Lung (tissue), 12 donors: ENCODE data around the gene RALB. TPM values are rescaled to one million over a fixed set of nuclear protein-coding genes. Genes with fewer than 3 reads are reported as not detected.

Experiments used
- ATAC-seq: fragments of 200-7000 bp; cut with Tn5 transposase; one replicate; pipeline ENCODE4 v1.9.1; 2020; ENCODE audit warnings: moderate number of reproducible peaks; ENCODE audit not compliant: insufficient read depth, low FRiP score
- DNase-seq, 3 donors: peaks; one replicate each; pipeline ENCODE4 v3.0.0-alpha.2; 2013 to 2017
- H3K27ac ChIP-seq, 2 donors: one replicate each; pipeline ENCODE4 v1.5.1; 2013; ENCODE audit warnings: mild to moderate bottlenecking in 2 of 2, moderate library complexity in 2 of 2, control low read depth in 1 of 2, inconsistent platforms in 1 of 2, low read depth in 1 of 2, low read length in 1 of 2
- H3K27me3 ChIP-seq, 3 donors: one replicate each; pipeline ENCODE4 v1.5.1; 2013; ENCODE audit warnings: low read length in 2 of 3; ENCODE audit not compliant: control insufficient read depth in 3 of 3, insufficient read depth in 3 of 3
- H3K36me3 ChIP-seq, 4 donors: one replicate each; pipeline ENCODE4 v1.5.1; 2013; ENCODE audit warnings: low read length in 4 of 4, mild to moderate bottlenecking in 1 of 4, moderate library complexity in 1 of 4; ENCODE audit not compliant: control insufficient read depth in 4 of 4, insufficient read depth in 4 of 4
- H3K4me1 ChIP-seq, 5 donors: one replicate each; pipeline ENCODE4 v1.5.1; 2013; ENCODE audit warnings: low read length in 5 of 5, mild to moderate bottlenecking in 2 of 5, moderate library complexity in 1 of 5; ENCODE audit not compliant: control insufficient read depth in 5 of 5, insufficient read depth in 5 of 5
- H3K4me3 ChIP-seq: one replicate; pipeline ENCODE4 v1.5.1; 2013; ENCODE audit warnings: mild to moderate bottlenecking, control low read depth, moderate library complexity
- H3K9ac ChIP-seq, 2 donors: one replicate each; pipeline ENCODE4 v1.5.1; 2013; ENCODE audit warnings: low read length in 2 of 2, control low read depth in 1 of 2; ENCODE audit not compliant: insufficient read depth in 1 of 2
- H3K9me3 ChIP-seq, 4 donors: one replicate each; pipeline ENCODE4 v1.5.1; 2013; ENCODE audit warnings: low read length in 3 of 4, mild to moderate bottlenecking in 1 of 4, moderate library complexity in 1 of 4; ENCODE audit not compliant: control insufficient read depth in 4 of 4, insufficient read depth in 3 of 4
- CTCF ChIP-seq: IDR thresholded peaks from 2 replicates; pipeline ENCODE4 v1.5.1; 2012; ENCODE audit warnings: mild to moderate bottlenecking; ENCODE audit errors: control extremely low read depth, extremely low read depth
- WGBS, 2 donors: extraction: QIAGEN DNeasy Blood & Tissue Kit; methylation state at CpG; one replicate each; pipeline ENCODE4 v1.1.7; 2013; 5-methylcytosine and 5-hydroxymethylcytosine counted together
- polyA plus RNA-seq, 2 donors: library from polyadenylated mRNA; stranded (reverse); fragments of 200-250 nt; gene quantifications; one replicate each; pipeline ENCODE4 v1.2.1, GENCODE V29; 2013
- total RNA-seq, 2 donors: library from RNA; depleted of rRNA in 1 of 2; stranded (reverse); fragments of >200 nt in 1 of 2; gene quantifications; one replicate each; pipeline ENCODE4 v1.2.1, GENCODE V29; 2014 to 2021
- donor health status: control.
- donor health status: control.
- donor health status: Bipolar disorder and iron deficiency.
- donor health status: healthy.
- donor health status: DM: yes; HTN: yes; CAD: no.

The RALB gene
- total and polyA plus RNA-seq, 4 donors: 34.6 to 111 (median 77.1) TPM

GRCh38 chr2:120303177-120303576, 50.5 kb downstream of the RALB start:
- Histone ChIP-seq H3K4me1 (no peaks in the 10 kb centered on the region), H3K27me3 (no peaks in the 10 kb centered on the region), H3K27ac (no peak overlapping the region), H3K9ac (no peak overlapping the region), H3K36me3 (peaks cover 0 to 33% (median 7%) of the 10 kb centered on the region in 4 donors), H3K9me3 (no peaks in the 10 kb centered on the region), H3K4me3 (no peak overlapping the region)
- no peak for TF ChIP-seq CTCF
- no peak for ATAC-seq
- no peak for DNase-seq
- 82 to 84% methylated on average over 6 of the region's 6 CpGs for WGBS, 2 donors

- DNase-seq: peak in 1 of 3 donors; percentile 40
- Histone ChIP-seq H3K27ac (no peak overlapping the region), H3K4me1 (no peaks in the 10 kb centered on the region), H3K9me3 (no peaks in the 10 kb centered on the region), H3K36me3 (peaks cover 0 to 24% (median under 1%) of the 10 kb centered on the region in 4 donors), H3K4me3 (no peak overlapping the region), H3K9ac (no peak overlapping the region), H3K27me3 (no peaks in the 10 kb centered on the region)
- WGBS, 2 donors: 77 to 81% methylated on average over 6 of the region's 6 CpGs
- TF ChIP-seq CTCF: no peak
- ATAC-seq: no peak
Measured at GRCh38 chr2:120305296-120305695, 52.6 kb downstream of the RALB start.

- H3K27me3 ChIP-seq: no peaks in the 10 kb centered on the region
- no peak overlapping the region for H3K9ac ChIP-seq
- peaks cover 0 to 21% (median 0%) of the 10 kb centered on the region in 4 donors for H3K36me3 ChIP-seq
- no peaks in the 10 kb centered on the region for H3K4me1 ChIP-seq
- DNase-seq: no peak
- no peaks in the 10 kb centered on the region for H3K9me3 ChIP-seq
- 77 to 88% methylated on average over 5 of the region's 5 CpGs for WGBS, 2 donors
- no peak overlapping the region for H3K27ac ChIP-seq
- no peak for ATAC-seq
- no peak overlapping the region for H3K4me3 ChIP-seq
- no peak for TF ChIP-seq CTCF
Measured at GRCh38 chr2:120305937-120306490, 53.4 kb downstream of the RALB start.

GRCh38 chr2:120307482-120307881, 54.8 kb downstream of the RALB start:
- no peak for TF ChIP-seq CTCF
- Histone ChIP-seq H3K4me3 (no peak overlapping the region), H3K4me1 (peaks cover 0 to under 1% (median 0%) of the 10 kb centered on the region in 5 donors), H3K27me3 (no peaks in the 10 kb centered on the region), H3K27ac (no peak overlapping the region), H3K9me3 (no peaks in the 10 kb centered on the region), H3K36me3 (peaks cover 0 to 14% (median 0%) of the 10 kb centered on the region in 4 donors), H3K9ac (no peak overlapping the region)
- 84 to 91% methylated on average over 7 of the region's 7 CpGs for WGBS, 2 donors
- no peak for DNase-seq
- ATAC-seq: no peak
